OCI-LY7 (cell line): ENCODE measurements around the gene ZBTB34.

Source experiments
- EZH2phosphoT487 ChIP-seq: fragments of 200-600 bp; sonication (generic); IDR thresholded peaks from 2 replicates; pipeline ENCODE4 v1.6.1; 2018; ENCODE audit warnings: low read depth, borderline replicate concordance, mild to moderate bottlenecking, mixed run types, antibody characterized with exemption, low read length, moderate library complexity, mixed read lengths
- TF ChIP-seq, protein P1 (sequence below): fragments of 200-600 bp; sonication (generic); conservative IDR thresholded peaks from 2 replicates; pipeline ENCODE4 v1.5.1; 2014; ENCODE audit warnings: mild to moderate bottlenecking, antibody characterized with exemption, low read length, moderate library complexity, mixed read lengths

DNA sequence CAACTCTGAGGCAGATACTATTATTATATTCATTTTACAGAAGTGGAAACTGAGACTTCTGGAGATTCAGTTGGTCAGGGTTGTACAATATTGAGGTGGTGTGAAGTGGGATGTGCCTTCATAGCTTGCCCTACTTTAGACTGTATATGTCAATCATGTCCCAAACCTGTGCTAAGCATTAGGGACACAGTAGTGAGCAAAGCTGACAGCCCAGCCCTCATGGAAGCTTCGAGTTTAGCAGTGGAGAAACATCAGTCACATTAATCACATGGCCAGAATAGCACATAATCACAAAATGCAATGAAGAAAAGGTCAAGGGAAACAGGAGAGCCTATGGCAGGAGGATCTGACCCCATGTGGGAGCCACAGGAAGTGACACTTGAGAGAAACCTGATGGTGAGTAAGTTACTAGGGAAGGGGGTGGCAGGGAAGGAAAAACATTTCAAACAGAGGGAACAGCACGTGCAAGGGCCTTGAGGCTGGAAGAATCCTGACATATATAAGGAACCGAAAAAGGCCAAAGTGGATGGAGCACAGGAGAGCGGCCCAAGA lies 33.7 kb downstream of the ZBTB34 start:
- TF ChIP-seq, protein P1, sequence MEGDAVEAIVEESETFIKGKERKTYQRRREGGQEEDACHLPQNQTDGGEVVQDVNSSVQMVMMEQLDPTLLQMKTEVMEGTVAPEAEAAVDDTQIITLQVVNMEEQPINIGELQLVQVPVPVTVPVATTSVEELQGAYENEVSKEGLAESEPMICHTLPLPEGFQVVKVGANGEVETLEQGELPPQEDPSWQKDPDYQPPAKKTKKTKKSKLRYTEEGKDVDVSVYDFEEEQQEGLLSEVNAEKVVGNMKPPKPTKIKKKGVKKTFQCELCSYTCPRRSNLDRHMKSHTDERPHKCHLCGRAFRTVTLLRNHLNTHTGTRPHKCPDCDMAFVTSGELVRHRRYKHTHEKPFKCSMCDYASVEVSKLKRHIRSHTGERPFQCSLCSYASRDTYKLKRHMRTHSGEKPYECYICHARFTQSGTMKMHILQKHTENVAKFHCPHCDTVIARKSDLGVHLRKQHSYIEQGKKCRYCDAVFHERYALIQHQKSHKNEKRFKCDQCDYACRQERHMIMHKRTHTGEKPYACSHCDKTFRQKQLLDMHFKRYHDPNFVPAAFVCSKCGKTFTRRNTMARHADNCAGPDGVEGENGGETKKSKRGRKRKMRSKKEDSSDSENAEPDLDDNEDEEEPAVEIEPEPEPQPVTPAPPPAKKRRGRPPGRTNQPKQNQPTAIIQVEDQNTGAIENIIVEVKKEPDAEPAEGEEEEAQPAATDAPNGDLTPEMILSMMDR, result no peak
- no peak for TF ChIP-seq EZH2phosphoT487
